Choroid plexus epithelial cell (primary cell): Measurements from ENCODE around the gene GNB1L.

Experiments
- DNase-seq: peaks from one replicate; pipeline ENCODE4 v3.0.0-alpha.2; 2010; ENCODE audit warnings: low read depth
- H3K4me3 ChIP-seq: 2 replicates; pipeline ENCODE4 v1.5.1; 2011; ENCODE audit warnings: low read depth, mild to moderate bottlenecking, control low read depth, low read length, moderate library complexity
- TF ChIP-seq, protein P1 (sequence below): conservative IDR thresholded peaks from 2 replicates; pipeline ENCODE4 v1.5.1; 2011; ENCODE audit warnings: low read depth, mild to moderate bottlenecking, control low read depth, inconsistent platforms, low read length, moderate library complexity

The GNB1L gene

DNA sequence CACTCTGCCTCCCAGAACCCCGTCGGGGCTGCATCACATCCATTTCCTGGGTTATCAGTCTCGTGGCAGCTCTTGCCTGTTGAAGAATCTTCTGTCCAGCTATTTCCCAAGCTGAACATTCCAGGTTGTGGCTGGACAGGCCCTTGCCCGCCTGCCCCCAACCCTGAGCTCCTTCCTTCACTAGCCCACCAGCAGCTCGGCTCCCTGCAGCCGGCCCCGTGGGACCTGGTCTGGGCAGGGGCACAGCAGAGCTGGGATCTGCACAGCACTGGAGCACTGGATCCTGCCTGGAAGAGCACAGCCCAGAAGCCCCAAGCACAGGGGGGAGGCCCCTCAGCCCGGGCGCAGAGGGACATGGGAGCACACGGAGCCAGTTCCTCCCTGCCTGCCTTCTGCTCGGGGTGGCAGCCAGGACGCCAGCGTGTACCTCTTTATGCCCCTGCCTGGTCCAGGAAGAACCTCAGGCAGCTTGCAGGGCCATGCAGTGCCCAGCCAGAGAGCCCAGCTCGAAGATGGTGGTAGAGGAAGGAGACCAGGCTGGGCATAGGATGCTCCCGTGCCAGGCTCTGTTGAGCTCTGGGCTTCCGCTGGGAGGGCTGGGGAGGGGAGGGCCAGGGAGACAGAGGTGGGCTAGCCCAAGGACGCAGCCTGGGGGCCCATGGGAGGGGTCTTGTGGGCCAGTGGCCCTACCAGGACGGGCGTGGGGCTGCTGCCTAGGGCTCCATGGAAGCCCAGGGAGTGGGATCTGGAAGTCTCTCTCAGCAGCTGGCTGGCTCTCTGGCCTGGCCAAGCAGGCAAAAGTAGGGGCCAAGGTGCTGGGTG lies 16.6 kb upstream of the GNB1L start:
- no peak for DNase-seq
- TF ChIP-seq, protein P1, sequence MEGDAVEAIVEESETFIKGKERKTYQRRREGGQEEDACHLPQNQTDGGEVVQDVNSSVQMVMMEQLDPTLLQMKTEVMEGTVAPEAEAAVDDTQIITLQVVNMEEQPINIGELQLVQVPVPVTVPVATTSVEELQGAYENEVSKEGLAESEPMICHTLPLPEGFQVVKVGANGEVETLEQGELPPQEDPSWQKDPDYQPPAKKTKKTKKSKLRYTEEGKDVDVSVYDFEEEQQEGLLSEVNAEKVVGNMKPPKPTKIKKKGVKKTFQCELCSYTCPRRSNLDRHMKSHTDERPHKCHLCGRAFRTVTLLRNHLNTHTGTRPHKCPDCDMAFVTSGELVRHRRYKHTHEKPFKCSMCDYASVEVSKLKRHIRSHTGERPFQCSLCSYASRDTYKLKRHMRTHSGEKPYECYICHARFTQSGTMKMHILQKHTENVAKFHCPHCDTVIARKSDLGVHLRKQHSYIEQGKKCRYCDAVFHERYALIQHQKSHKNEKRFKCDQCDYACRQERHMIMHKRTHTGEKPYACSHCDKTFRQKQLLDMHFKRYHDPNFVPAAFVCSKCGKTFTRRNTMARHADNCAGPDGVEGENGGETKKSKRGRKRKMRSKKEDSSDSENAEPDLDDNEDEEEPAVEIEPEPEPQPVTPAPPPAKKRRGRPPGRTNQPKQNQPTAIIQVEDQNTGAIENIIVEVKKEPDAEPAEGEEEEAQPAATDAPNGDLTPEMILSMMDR = no peak
- no peak overlapping the region for H3K4me3 ChIP-seq

DNA sequence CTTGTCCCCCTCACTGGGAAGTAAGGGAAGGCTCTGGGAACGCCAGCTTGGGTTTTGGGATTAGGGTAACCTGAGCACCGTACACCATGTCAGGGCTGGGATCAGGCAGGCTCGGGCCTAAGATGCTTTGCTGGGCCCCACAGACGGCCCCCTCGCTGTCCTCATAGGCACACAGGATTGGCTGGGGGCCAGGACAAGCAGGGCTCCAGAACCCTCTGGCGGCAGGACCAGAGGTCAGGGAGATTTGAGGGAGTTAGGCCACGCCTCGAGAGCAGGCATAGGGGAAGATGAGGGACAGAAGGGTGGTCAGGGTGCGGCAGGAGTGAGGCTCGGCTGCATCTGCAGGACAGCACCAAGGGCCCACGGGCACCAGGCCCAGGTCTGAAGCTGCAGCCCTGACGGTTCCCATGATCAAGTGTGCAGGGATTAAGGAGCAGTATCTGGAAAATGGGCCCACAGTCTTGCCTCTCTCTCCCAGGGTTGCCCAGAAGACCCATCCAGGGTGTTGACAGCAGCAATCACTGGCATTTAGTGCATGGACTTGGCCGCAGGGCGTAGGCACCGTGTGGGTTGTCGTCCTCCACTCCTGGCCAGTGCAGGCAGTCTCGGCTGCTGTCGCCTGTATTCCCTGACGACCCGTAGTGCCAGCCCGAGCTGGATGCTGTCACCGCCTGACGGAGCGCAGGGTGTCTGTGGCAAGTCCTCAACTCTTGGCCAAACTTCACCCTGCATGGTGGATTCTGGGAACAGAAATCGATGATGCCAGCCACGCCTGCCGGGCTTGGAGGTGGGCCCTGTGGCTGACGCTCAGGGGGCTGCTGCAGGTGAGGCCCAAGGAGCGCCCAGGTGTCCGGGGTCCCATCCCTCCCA lies 15.7 kb upstream of the GNB1L start:
- TF ChIP-seq, protein P1 = no peak
- no peak for DNase-seq

DNA sequence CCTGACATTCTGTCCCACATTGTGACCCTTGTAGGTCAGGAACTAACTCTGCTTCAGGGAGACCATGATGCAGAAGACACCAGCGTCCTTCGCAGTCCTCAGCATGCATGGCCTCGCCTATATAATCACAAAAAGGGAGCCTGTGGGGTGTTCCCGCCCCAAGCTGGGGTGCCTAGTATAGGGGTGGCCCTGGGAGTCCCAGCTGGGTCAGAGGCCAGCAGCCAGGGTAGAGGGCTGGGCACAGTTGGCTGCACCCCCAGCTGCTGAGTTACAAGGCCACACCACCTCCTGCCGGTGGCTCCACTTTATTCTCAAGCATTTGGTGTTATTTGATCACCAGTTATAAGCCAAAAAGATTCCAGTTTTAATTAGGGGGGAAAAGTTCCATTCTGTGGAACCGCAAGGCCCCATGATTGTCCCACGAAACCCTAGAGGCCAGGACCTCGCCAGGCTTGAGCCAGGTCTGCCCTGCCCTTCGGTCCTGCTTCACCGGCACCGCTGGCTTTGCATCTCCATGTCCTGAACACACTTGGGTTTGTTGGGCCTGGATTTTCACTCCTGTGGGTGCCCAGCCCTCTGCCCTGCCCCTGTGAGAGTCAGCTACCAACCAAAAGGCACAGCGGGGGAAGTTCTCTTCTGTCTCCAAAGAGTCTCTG lies 15.0 kb upstream of the GNB1L start:
- TF ChIP-seq, protein P1 = no peak
- H3K4me3 ChIP-seq = no peak overlapping the region
- no peak for DNase-seq

More for the DNA sequence above, 15.7 kb upstream of the GNB1L start:
- no peak overlapping the region for H3K4me3 ChIP-seq

DNA sequence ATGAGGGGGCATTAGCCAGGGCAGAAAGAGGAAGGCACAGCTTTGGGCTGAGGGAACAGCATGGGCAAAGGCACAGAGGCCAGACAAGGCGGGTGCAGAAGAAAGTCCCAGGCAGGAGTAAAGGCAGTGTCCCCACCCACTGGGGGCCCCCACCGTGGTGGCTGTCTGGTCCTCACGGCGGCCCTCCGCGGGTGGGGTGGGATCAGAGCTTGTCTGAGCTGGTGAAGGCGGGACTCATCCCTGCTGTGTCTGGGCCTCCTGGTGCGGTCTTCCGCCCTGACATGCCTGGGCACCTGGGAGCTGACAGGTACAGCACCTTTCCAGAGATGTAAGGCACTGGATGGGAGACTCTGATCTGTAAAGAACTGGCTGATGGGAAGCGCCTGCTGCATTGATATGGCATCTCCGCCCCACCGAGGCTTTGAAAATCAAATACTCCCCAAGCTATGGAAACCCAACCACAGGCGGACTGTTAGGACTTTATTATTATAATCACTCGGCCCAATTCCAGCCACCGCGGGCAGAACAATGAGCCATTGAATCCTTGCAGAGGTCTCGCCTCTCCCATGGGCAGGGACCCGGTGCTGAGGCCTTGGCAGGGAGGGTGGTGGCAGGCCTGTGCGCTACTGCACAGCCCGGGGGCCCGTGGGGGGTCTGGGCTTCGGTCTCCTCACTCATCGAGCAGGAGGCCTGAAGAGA lies 14.2 kb upstream of the GNB1L start:
- no peak for DNase-seq
- no peak overlapping the region for H3K4me3 ChIP-seq
- TF ChIP-seq, protein P1 = no peak

DNA sequence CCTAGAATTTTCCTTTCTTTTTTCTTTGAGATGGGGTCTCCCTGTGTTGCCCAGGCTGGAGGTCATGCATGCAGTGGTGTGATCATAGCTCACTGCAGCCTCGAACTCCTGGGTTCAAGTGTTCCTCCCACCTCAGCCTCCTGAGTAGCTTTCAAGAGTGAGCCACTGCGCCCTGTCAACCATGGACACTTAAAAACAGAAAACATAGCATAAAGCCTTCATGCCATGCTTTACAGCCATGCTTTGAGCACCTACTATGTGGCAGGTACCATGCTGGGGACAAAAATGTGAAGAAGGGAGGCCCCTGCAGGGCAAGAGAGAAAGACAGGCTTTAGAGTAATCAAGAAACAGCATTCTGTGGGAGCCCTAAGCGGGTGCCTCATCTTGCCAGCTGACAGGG lies 13.7 kb upstream of the GNB1L start:
- TF ChIP-seq, protein P1 = no peak
- no peak overlapping the region for H3K4me3 ChIP-seq
- no peak for DNase-seq

DNA sequence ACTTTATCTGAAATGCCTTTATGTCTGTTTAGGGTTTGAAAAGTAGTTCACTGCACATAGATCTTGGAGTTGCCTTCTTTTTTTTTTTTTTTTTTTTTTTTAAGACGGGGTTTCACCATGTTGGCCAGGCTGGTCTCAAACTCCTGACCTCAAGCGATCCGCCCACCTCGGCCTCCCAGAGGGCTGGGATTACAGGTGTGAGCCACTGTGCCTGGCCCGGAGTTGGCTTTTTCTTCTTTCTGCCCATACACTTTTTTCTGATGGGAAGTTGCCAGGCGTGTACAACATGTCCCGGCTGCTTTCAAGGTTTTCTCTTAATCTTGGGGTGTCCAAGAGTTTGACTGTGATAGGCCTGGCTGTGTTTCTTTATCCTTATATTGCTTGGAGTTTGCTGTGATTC lies 12.9 kb upstream of the GNB1L start:
- TF ChIP-seq, protein P1 = no peak
- DNase-seq = no peak
- no peak overlapping the region for H3K4me3 ChIP-seq
